ENCODE data around the gene GNB1L. TPM values are rescaled to one million over a fixed set of nuclear protein-coding genes. Genes with fewer than 3 reads are reported as not detected.

GNB1L gene
- polyA plus RNA-seq, 1 donor from 2014 or later, result 16.5 TPM

DNA sequence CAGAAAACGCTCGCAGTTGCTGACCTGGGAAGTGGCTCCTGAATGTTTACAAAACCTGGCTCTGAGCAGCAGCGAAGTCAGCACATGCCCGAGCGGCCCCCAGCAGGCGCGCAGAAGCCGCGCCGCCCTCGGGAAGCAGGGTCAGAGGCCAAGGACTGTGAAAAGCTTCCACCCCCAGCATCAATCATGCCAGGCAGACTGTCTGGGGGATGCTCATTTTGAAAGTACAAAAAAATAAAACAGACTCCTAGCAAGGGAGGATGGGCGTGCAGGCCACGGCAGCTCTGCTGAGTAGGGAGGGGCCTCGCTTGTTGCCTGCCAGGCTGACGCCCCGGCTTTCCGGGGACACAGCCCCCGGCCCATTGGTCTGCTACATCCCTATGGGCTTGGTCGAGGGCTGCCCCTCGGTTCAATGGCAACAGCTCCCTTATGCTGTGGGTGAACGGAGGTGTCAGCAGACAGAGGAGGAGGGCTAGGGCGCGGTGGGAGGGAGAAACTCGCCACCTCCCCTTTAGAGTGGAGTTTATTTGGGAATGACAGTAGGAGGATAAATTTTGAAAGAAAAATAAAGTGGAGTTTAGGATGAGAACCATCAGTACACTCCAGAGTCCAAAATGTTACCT lies 37.7 kb upstream of the GNB1L start:
- Histone ChIP-seq H3K27ac (ENCODE audit: low read length) (no peak overlapping the region), H4K20me1 (ENCODE audit: insufficient read depth) (no peaks in the 10 kb centered on the region), H2AFZ (ENCODE audit: low read depth, low read length) (no peak overlapping the region), H3K9me3 (ENCODE audit: low read length) (no peaks in the 10 kb centered on the region), H3K9ac (ENCODE audit: low read length) (no peak overlapping the region), H3K79me2 (replicated peaks; ENCODE audit: insufficient read depth, low read length) (no peaks in the 10 kb centered on the region), H3F3A (ENCODE audit: insufficient read depth, low read length, poor library complexity, severe bottlenecking) (no peaks in the 10 kb centered on the region), H3K4me2 (ENCODE audit: low read length) (no peak overlapping the region), H3K4me3 (ENCODE audit: low read length) (no peak overlapping the region), H3K9me2 (ENCODE audit: insufficient read depth, low read length) (no peaks in the 10 kb centered on the region), H3K36me3 (ENCODE audit: insufficient read depth, low read length) (no peaks in the 10 kb centered on the region), H3K27me3 (ENCODE audit: insufficient read depth, low read depth, low read length) (no peaks in the 10 kb centered on the region)
- TF ChIP-seq EP300 (conservative IDR thresholded peaks at IDR 0.05; ENCODE audit: poor library complexity, severe bottlenecking) (no peak), SMC3 (conservative IDR thresholded peaks at IDR 0.05; ENCODE audit: poor library complexity) (no peak)

DNA sequence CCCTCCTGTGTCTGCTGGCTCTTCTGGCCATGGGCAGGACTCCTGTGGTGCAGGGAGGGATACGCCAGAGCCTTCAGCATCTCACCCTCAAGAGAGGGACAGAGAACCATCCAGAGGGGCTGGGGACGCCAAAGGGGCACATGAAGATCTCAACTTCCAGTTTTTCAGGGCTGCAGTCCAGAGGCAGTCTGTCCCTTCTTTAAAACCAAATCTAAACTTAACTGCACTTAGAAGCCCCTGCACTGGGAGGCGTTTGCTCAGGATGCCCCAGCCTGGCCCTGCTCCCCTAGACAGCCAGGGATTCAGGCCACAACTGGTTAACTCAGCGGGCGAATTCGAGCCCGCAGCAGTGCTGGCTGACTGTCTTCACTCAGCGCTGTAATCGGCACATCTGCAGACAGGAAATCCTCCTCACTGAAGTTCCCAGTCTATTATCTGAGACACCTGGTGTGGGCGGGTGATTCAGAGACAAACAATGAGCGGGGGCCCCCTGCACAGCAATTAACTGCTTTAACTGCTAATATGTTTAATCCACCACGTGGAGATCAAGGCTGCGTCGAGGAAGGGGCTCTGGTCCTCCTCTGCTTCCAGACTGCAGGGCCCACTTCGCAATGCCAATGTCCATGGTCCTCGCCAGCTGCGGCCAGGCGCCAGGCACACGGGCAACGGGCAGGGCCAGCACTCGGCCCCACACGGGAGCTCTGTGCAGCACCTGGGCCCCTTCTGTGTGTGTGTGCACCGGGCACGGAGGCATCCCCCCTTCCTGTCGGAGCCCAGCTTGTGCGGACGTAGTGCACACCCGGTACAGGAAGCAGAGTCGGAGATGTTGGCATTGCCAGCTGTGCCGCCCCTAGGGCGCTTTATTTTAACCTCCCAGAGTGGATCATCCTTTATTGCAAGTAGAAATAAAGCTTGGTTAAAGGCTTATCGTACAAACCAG lies 36.9 kb upstream of the GNB1L start:
- Histone ChIP-seq H3K36me3 (ENCODE audit: insufficient read depth, low read length) (no peaks in the 10 kb centered on the region), H3K27me3 (ENCODE audit: insufficient read depth, low read depth, low read length) (no peaks in the 10 kb centered on the region), H3K9me2 (ENCODE audit: insufficient read depth, low read length) (no peaks in the 10 kb centered on the region), H3F3A (ENCODE audit: insufficient read depth, low read length, poor library complexity, severe bottlenecking) (no peaks in the 10 kb centered on the region), H3K4me2 (ENCODE audit: low read length) (no peak overlapping the region), H3K9me3 (ENCODE audit: low read length) (no peaks in the 10 kb centered on the region), H3K79me2 (replicated peaks; ENCODE audit: insufficient read depth, low read length) (no peaks in the 10 kb centered on the region), H2AFZ (ENCODE audit: low read depth, low read length) (no peak overlapping the region), H3K9ac (ENCODE audit: low read length) (no peak overlapping the region), H3K4me3 (ENCODE audit: low read length) (peak overlapping the region; percentile 16), H4K20me1 (ENCODE audit: insufficient read depth) (no peaks in the 10 kb centered on the region), H3K27ac (ENCODE audit: low read length) (no peak overlapping the region)
- no peak for TF ChIP-seq TAF1 (IDR thresholded peaks at IDR 0.05; ENCODE audit: low read depth)
- no peak for TF ChIP-seq SMC3 (conservative IDR thresholded peaks at IDR 0.05; ENCODE audit: poor library complexity)
- TF ChIP-seq MXI1 (conservative IDR thresholded peaks at IDR 0.05; ENCODE audit: poor library complexity, severe bottlenecking), result no peak
- no peak for TF ChIP-seq EZH2 (IDR thresholded peaks at IDR 0.05; ENCODE audit: borderline replicate concordance, insufficient read depth, low read length, poor library complexity, severe bottlenecking)
- TF ChIP-seq POLR2AphosphoS5 (IDR thresholded peaks at IDR 0.05), result no peak
- no peak for TF ChIP-seq EP300 (conservative IDR thresholded peaks at IDR 0.05; ENCODE audit: poor library complexity, severe bottlenecking)
- TF ChIP-seq, protein P1, sequence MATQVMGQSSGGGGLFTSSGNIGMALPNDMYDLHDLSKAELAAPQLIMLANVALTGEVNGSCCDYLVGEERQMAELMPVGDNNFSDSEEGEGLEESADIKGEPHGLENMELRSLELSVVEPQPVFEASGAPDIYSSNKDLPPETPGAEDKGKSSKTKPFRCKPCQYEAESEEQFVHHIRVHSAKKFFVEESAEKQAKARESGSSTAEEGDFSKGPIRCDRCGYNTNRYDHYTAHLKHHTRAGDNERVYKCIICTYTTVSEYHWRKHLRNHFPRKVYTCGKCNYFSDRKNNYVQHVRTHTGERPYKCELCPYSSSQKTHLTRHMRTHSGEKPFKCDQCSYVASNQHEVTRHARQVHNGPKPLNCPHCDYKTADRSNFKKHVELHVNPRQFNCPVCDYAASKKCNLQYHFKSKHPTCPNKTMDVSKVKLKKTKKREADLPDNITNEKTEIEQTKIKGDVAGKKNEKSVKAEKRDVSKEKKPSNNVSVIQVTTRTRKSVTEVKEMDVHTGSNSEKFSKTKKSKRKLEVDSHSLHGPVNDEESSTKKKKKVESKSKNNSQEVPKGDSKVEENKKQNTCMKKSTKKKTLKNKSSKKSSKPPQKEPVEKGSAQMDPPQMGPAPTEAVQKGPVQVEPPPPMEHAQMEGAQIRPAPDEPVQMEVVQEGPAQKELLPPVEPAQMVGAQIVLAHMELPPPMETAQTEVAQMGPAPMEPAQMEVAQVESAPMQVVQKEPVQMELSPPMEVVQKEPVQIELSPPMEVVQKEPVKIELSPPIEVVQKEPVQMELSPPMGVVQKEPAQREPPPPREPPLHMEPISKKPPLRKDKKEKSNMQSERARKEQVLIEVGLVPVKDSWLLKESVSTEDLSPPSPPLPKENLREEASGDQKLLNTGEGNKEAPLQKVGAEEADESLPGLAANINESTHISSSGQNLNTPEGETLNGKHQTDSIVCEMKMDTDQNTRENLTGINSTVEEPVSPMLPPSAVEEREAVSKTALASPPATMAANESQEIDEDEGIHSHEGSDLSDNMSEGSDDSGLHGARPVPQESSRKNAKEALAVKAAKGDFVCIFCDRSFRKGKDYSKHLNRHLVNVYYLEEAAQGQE (IDR thresholded peaks at IDR 0.05; ENCODE audit: borderline replicate concordance), result no peak
- TF ChIP-seq, protein P2, sequence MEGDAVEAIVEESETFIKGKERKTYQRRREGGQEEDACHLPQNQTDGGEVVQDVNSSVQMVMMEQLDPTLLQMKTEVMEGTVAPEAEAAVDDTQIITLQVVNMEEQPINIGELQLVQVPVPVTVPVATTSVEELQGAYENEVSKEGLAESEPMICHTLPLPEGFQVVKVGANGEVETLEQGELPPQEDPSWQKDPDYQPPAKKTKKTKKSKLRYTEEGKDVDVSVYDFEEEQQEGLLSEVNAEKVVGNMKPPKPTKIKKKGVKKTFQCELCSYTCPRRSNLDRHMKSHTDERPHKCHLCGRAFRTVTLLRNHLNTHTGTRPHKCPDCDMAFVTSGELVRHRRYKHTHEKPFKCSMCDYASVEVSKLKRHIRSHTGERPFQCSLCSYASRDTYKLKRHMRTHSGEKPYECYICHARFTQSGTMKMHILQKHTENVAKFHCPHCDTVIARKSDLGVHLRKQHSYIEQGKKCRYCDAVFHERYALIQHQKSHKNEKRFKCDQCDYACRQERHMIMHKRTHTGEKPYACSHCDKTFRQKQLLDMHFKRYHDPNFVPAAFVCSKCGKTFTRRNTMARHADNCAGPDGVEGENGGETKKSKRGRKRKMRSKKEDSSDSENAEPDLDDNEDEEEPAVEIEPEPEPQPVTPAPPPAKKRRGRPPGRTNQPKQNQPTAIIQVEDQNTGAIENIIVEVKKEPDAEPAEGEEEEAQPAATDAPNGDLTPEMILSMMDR (IDR thresholded peaks at IDR 0.05; ENCODE audit: poor library complexity, severe bottlenecking), result no peak
- TF ChIP-seq RAD21 (conservative IDR thresholded peaks at IDR 0.05), result no peak
